Transverse colon (tissue), 4 donors: ENCODE results near the gene SRSF4. TPM values are rescaled to one million over a fixed set of nuclear protein-coding genes. Genes with fewer than 3 reads are reported as not detected.

Experiments
- DNase-seq: peaks from one replicate; pipeline ENCODE4 v3.0.0-alpha.2; 2019
- H3K27ac ChIP-seq, 4 donors: fragments of 200-600 bp; sonication (generic); 2 replicates each; pipeline ENCODE4 v1.5.1; 2016 to 2018; ENCODE audit warnings: inconsistent platforms in 4 of 4
- H3K27me3 ChIP-seq: fragments of 200-600 bp; sonication (generic); 2 replicates; pipeline ENCODE4 v1.5.1; 2017; ENCODE audit warnings: inconsistent platforms
- H3K36me3 ChIP-seq, 4 donors: fragments of 200-600 bp; sonication (generic); 2 replicates each; pipeline ENCODE4 v1.5.1; 2017 to 2019; ENCODE audit warnings: inconsistent platforms in 4 of 4
- H3K4me1 ChIP-seq, 4 donors: fragments of 200-600 bp; sonication (generic); 2 replicates each; pipeline ENCODE4 v1.5.1; 2017 to 2020; ENCODE audit warnings: inconsistent platforms in 4 of 4
- H3K4me3 ChIP-seq, 4 donors: fragments of 200-600 bp; sonication (generic); 1 replicate in 1 of 4; 2 replicates in 3 of 4; pipeline versions ENCODE4 v1.5.1 to v1.6.1; 2017 to 2019; ENCODE audit warnings: inconsistent platforms in 4 of 4
- H3K9me3 ChIP-seq, 2 donors: fragments of 200-600 bp; sonication (generic); 2 replicates each; pipeline ENCODE4 v1.5.1; 2017 to 2019; ENCODE audit warnings: inconsistent platforms in 2 of 2
- EP300 ChIP-seq: sonication (generic); formaldehyde crosslinking; IDR thresholded peaks from one replicate; pipeline ENCODE4 v1.6.1; 2017; ENCODE audit warnings: antibody characterized with exemption, low read depth
- POLR2A ChIP-seq: fragments of 450-650 bp; IDR thresholded peaks from one replicate; pipeline ENCODE4 v1.6.1; 2016; ENCODE audit warnings: antibody characterized with exemption, mild to moderate bottlenecking, moderate library complexity
- POLR2AphosphoS5 ChIP-seq, 3 donors: sonication (generic); formaldehyde crosslinking; IDR thresholded peaks; one replicate each; pipeline ENCODE4 v1.6.1; 2016; ENCODE audit warnings: antibody characterized with exemption in 3 of 3
- WGBS, 2 donors: methylation state at CpG; one replicate each; pipeline ENCODE4 v1.1.5; 2018; ENCODE audit warnings: low coverage in 1 of 2; 5-methylcytosine and 5-hydroxymethylcytosine counted together
- in situ Hi-C, 4 donors: fragments of 200-750 bp; cut with MboI; loops; one replicate each; pipeline versions ENCODE4 v1.15.0 to v1.15.1; 2017; ENCODE audit warnings: low sequenced_read_pairs in 3 of 4, low pct_ligation_motif_present in 1 of 4, low pct_unique_long_range_greater_than_20kb in 1 of 4
- intact Hi-C: fragments of 100-400 bp; cut with DNase I; formaldehyde crosslinking; loops from one replicate; pipeline ENCODE4 v1.15.1; 2023; ENCODE audit warnings: low total_unique reads
- total RNA-seq, 4 donors: library from RNA; depleted of rRNA; stranded (reverse); fragments of >200 nt; gene quantifications; one replicate each; pipeline ENCODE4 v1.1.0, GENCODE V29; 2016
- TF ChIP-seq, protein P1 (sequence below), 5 experiments: fragments of 200-600 bp in 3 of 5; fragments of 450-650 bp in 2 of 5; sonication (generic) in 3 of 5; IDR thresholded peaks; 1 replicate in 2 of 5; 2 replicates in 3 of 5; pipeline ENCODE4 v1.5.1; 2016 to 2017; ENCODE audit warnings: antibody characterized with exemption in 5 of 5, inconsistent platforms in 3 of 5, mild to moderate bottlenecking in 2 of 5, moderate library complexity in 1 of 5

SRSF4 gene
- total RNA-seq, 4 donors from 2014 or later = 67.3 to 98.0 (median 72.4) TPM

GRCh38 chr1:29190718-29191117, 9.0 kb upstream of the SRSF4 start:
- DNase-seq = no peak
- Histone ChIP-seq H3K4me1 (no peaks in the 10 kb centered on the region), H3K36me3 (no peaks in the 10 kb centered on the region), H3K27ac (no peak overlapping the region), H3K4me3 (no peak overlapping the region), H3K27me3 (no peaks in the 10 kb centered on the region), H3K9me3 (no peaks in the 10 kb centered on the region)
- TF ChIP-seq EP300 (no peak), POLR2A (no peak), POLR2AphosphoS5 (IDR thresholded peaks at IDR 0.05) (no peak)
- TF ChIP-seq, protein P1, sequence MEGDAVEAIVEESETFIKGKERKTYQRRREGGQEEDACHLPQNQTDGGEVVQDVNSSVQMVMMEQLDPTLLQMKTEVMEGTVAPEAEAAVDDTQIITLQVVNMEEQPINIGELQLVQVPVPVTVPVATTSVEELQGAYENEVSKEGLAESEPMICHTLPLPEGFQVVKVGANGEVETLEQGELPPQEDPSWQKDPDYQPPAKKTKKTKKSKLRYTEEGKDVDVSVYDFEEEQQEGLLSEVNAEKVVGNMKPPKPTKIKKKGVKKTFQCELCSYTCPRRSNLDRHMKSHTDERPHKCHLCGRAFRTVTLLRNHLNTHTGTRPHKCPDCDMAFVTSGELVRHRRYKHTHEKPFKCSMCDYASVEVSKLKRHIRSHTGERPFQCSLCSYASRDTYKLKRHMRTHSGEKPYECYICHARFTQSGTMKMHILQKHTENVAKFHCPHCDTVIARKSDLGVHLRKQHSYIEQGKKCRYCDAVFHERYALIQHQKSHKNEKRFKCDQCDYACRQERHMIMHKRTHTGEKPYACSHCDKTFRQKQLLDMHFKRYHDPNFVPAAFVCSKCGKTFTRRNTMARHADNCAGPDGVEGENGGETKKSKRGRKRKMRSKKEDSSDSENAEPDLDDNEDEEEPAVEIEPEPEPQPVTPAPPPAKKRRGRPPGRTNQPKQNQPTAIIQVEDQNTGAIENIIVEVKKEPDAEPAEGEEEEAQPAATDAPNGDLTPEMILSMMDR (IDR thresholded peaks at IDR 0.05) = no peak
- in situ Hi-C loops (loop anchor here in 3 of 4 donors (10.0 kb wide), 4 partner anchors 76 to 306 kb away; no protein-coding TSS in a partner anchor), intact Hi-C loops (no loop called here)
- WGBS, 2 donors = 63 to 95% methylated on average over 4 to 6 of the region's 6 CpGs

- in situ Hi-C loops = no loop called here
- intact Hi-C loops = no loop called here
- no peak for DNase-seq
- no peaks in the 10 kb centered on the region for H3K36me3 ChIP-seq
- peaks cover 3 to 14% (median 7%) of the 10 kb centered on the region in 4 donors for H3K4me1 ChIP-seq
- H3K27ac ChIP-seq = no peak overlapping the region
- 94 to 100% methylated on average over 1 of the region's 1 CpG for WGBS, 2 donors
- TF ChIP-seq POLR2AphosphoS5 (IDR thresholded peaks at IDR 0.05) (no peak), POLR2A (no peak)
- H3K9me3 ChIP-seq = no peaks in the 10 kb centered on the region
- no peaks in the 10 kb centered on the region for H3K27me3 ChIP-seq
- H3K4me3 ChIP-seq = no peak overlapping the region
Observed at GRCh38 chr1:29186707-29187106, 5.0 kb upstream of the SRSF4 start.

- no peaks in the 10 kb centered on the region for H3K36me3 ChIP-seq
- no peaks in the 10 kb centered on the region for H3K9me3 ChIP-seq
- no peak overlapping the region for H3K4me3 ChIP-seq
- in situ Hi-C loops (no loop called here), intact Hi-C loops (no loop called here)
- DNase-seq = no peak
- H3K27ac ChIP-seq = no peak overlapping the region
- TF ChIP-seq POLR2A = no peak
- TF ChIP-seq EP300 = no peak
- TF ChIP-seq POLR2AphosphoS5 (IDR thresholded peaks at IDR 0.05) = no peak
- TF ChIP-seq, protein P1 (IDR thresholded peaks at IDR 0.05) = no peak
- peaks cover 3 to 14% (median 7%) of the 10 kb centered on the region in 4 donors for H3K4me1 ChIP-seq
- H3K27me3 ChIP-seq = no peaks in the 10 kb centered on the region
- 64 to 86% methylated on average over 2 to 3 of the region's 3 CpGs for WGBS, 2 donors
Observed at GRCh38 chr1:29186252-29186651, 4.6 kb upstream of the SRSF4 start.

DNA sequence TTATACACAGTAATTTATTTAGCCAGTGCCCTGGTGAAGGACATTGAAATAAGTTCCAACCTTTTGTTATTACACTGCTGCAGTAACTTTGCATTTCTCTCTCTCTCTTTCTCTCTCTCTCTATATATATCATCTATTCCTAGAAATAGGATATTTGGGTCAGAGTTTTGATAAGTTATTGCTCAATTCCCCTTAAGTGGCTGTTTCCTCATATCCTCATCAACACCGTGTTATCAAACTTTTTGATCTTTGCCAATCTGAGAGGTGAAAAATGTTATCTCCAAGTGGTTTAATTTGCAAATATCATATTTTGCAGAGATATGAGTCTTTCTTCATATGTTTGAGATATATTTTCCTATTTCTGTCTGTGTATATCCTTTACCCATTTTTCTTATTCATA, 1.6 kb upstream of the SRSF4 start:
- Histone ChIP-seq H3K27me3 (no peaks in the 10 kb centered on the region), H3K4me3 (no peak overlapping the region), H3K27ac (peak overlapping the region in 1 of 4 donors; percentile 100), H3K9me3 (no peaks in the 10 kb centered on the region), H3K36me3 (peaks cover 0 to 6% (median 0%) of the 10 kb centered on the region in 4 donors), H3K4me1 (peaks cover 15 to 38% (median 29%) of the 10 kb centered on the region in 4 donors)
- TF ChIP-seq POLR2AphosphoS5 (IDR thresholded peaks at IDR 0.05) = no peak
- TF ChIP-seq, protein P1 (IDR thresholded peaks at IDR 0.05) = no peak
- no peak for TF ChIP-seq POLR2A
- TF ChIP-seq EP300 = no peak
- DNase-seq = no peak
- in situ Hi-C loops (no loop called here), intact Hi-C loops (loop anchor here (5.0 kb wide), 1 partner anchor 61 kb away; the partner anchor contains the start of gene TMEM200B)
- 34 to 54% methylated on average over 1 of the region's 1 CpG for WGBS, 2 donors
